Natural killer cell (primary cell): ENCODE results near the gene TTC28. TPM values are rescaled to one million over a fixed set of nuclear protein-coding genes. Genes with fewer than 3 reads are reported as not detected.
A peak's percentile ranks its signal among the peaks of the same experiment; 100 is the strongest.
"Not testable (repeated sequence)": the region's sequence is repeated elsewhere in the genome, so short reads cannot be mapped to it uniquely, and the experiment has no call there.

Experiments
- ATAC-seq, 3 donors: fragments of 150-1000 bp in 2 of 3; fragments of 200-7000 bp in 1 of 3; cut with Tn5 transposase; 1 replicate in 1 of 3; 2 replicates in 2 of 3; pipeline ENCODE4 v1.10.0; 2021; ENCODE audit warnings: mild to moderate bottlenecking in 2 of 3, moderate library complexity in 2 of 3
- DNase-seq, 2 donors: peaks; one replicate each; pipeline versions ENCODE4 v3.0.0 to v3.0.0-alpha.2; 2013 to 2021; ENCODE audit warnings: mixed read lengths in 1 of 2
- H3K27ac ChIP-seq: one replicate; pipeline ENCODE4 v1.5.1; 2013; ENCODE audit warnings: mild to moderate bottlenecking, low read length
- H3K27me3 ChIP-seq: one replicate; pipeline ENCODE4 v1.6.1; 2013; ENCODE audit warnings: low read length; ENCODE audit not compliant: control insufficient read depth, insufficient read depth
- H3K36me3 ChIP-seq: one replicate; pipeline ENCODE4 v1.6.1; 2013; ENCODE audit warnings: low read length; ENCODE audit not compliant: control insufficient read depth, insufficient read depth
- H3K4me1 ChIP-seq: one replicate; pipeline ENCODE4 v1.6.1; 2013; ENCODE audit warnings: low read length; ENCODE audit not compliant: control insufficient read depth, insufficient read depth
- H3K4me3 ChIP-seq: one replicate; pipeline ENCODE4 v1.5.1; 2013; ENCODE audit warnings: low read length
- H3K9me3 ChIP-seq: one replicate; pipeline ENCODE4 v1.6.1; 2013; ENCODE audit warnings: low read length; ENCODE audit not compliant: control insufficient read depth, insufficient read depth
- H3K27ac Mint-ChIP-seq, 2 donors: one replicate each; pipeline ENCODE4 v1.8.0; 2022; ENCODE audit warnings: mild to moderate bottlenecking in 2 of 2, mixed read lengths in 2 of 2, moderate library complexity in 1 of 2
- H3K27me3 Mint-ChIP-seq, 2 donors: one replicate each; pipeline ENCODE4 v1.8.0; 2022; ENCODE audit warnings: low read depth in 2 of 2, mixed read lengths in 2 of 2
- H3K36me3 Mint-ChIP-seq: one replicate; pipeline ENCODE4 v1.8.0; 2022; ENCODE audit warnings: mixed read lengths
- H3K4me1 Mint-ChIP-seq, 2 donors: one replicate each; pipeline ENCODE4 v1.8.0; 2022; ENCODE audit warnings: mixed read lengths in 2 of 2
- H3K4me3 Mint-ChIP-seq: one replicate; pipeline ENCODE4 v1.8.0; 2022; ENCODE audit warnings: mild to moderate bottlenecking, moderate library complexity, mixed read lengths
- H3K9me3 Mint-ChIP-seq, 2 donors: one replicate each; pipeline ENCODE4 v1.8.0; 2022; ENCODE audit warnings: mixed read lengths in 2 of 2
- WGBS: methylation state at CpG from one replicate; pipeline ENCODE4 v1.1.7; 2013; ENCODE audit warnings: missing lambda C conversion rate; ENCODE audit not compliant: insufficient coverage; 5-methylcytosine and 5-hydroxymethylcytosine counted together
- intact Hi-C: fragments of 100-400 bp; cut with micrococcal nuclease; formaldehyde crosslinking; loops from one replicate; pipeline ENCODE4 v1.14.2; 2022
- total RNA-seq, 4 donors: library from RNA; stranded (reverse); fragments of 120-200 nt in 1 of 4; gene quantifications; one replicate each; pipeline versions ENCODE4 v1.2.3 to v1.2.4, GENCODE V29; 2013 to 2022
- TF ChIP-seq, protein P1 (sequence below): fragments of 200-600 bp; IDR thresholded peaks from one replicate; pipeline ENCODE4 v1.8.0; 2022; ENCODE audit warnings: antibody characterized with exemption

The TTC28 gene
- total RNA-seq, 3 donors from 2014 or later (not counting 1 experiment from before 2014, with no cell fraction given), result 4.1 to 10.0 (median 8.6) TPM

DNA sequence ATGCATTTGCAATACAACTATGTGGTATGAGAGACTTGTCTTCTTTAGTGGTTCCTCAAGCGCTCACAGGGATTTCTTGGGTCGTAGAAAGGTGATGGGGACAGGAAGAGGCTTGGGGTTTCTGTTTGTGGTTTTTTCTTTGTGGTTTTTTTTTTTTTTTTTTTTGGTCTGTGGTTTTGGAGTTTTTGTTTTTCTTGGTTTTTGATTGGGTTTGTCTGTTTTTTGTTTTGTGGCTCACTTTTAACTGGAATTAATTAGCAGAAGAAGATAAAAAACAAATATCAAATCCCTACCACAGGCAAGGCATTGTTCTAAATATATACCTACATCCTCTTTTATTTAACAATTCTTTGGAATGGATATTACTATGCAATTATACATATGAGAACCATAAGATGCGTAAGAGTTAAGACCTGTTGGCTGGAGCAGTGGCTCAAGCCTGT lies 5.5 kb downstream of the TTC28 start:
- H3K4me3 Mint-ChIP-seq, result peak overlapping the region; percentile 92
- H3K4me1 Mint-ChIP-seq, result peaks cover 26 to 28% of the 10 kb centered on the region in 2 donors
- Histone ChIP-seq H3K27ac (no peak overlapping the region), H3K4me1 (peaks cover 15% of the 10 kb centered on the region), H3K27me3 (peaks cover 55% of the 10 kb centered on the region), H3K36me3 (no peaks in the 10 kb centered on the region), H3K4me3 (no peak overlapping the region), H3K9me3 (no peaks in the 10 kb centered on the region)
- intact Hi-C loops, result loop anchor here (5.0 kb wide), 2 partner anchors 138 to 283 kb away; no protein-coding TSS in a partner anchor
- H3K27me3 Mint-ChIP-seq, result peaks cover 41 to 60% of the 10 kb centered on the region in 2 donors
- H3K36me3 Mint-ChIP-seq, result peaks cover 15% of the 10 kb centered on the region
- TF ChIP-seq, protein P1, sequence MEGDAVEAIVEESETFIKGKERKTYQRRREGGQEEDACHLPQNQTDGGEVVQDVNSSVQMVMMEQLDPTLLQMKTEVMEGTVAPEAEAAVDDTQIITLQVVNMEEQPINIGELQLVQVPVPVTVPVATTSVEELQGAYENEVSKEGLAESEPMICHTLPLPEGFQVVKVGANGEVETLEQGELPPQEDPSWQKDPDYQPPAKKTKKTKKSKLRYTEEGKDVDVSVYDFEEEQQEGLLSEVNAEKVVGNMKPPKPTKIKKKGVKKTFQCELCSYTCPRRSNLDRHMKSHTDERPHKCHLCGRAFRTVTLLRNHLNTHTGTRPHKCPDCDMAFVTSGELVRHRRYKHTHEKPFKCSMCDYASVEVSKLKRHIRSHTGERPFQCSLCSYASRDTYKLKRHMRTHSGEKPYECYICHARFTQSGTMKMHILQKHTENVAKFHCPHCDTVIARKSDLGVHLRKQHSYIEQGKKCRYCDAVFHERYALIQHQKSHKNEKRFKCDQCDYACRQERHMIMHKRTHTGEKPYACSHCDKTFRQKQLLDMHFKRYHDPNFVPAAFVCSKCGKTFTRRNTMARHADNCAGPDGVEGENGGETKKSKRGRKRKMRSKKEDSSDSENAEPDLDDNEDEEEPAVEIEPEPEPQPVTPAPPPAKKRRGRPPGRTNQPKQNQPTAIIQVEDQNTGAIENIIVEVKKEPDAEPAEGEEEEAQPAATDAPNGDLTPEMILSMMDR, result no peak
- no peaks in the 10 kb centered on the region for H3K9me3 Mint-ChIP-seq
- ATAC-seq (peak; percentile 80 to 98 (median 91)), DNase-seq (peak in 1 of 2 donors; percentile 83)
- H3K27ac Mint-ChIP-seq, result peak overlapping the region; percentile 96 to 97
- WGBS, result 0% methylated on average over 2 of the region's 3 CpGs

DNA sequence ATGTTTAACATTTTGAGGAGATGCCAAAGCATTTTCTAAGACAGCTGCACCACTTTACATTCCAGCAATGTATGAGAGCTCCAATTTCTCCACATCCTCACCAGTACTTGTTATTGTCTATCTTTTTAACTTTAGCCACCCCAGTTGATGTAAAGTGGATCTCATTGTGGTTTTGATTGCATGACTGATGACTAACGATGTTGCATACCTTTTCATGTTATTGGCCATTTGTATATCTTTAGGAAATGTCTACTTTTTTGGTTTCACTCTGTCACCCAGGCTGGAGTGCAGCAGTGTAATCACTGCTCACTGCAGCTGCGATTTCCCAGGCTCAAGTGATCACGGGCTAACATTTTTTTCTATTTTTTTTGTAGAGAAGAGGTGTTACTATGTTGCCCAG lies 8.9 kb downstream of the TTC28 start:
- H3K4me1 Mint-ChIP-seq, result peaks cover 20 to 26% of the 10 kb centered on the region in 2 donors
- H3K27me3 Mint-ChIP-seq, result peaks cover 32 to 47% of the 10 kb centered on the region in 2 donors
- WGBS, result 86% methylated on average over 3 of the region's 3 CpGs
- intact Hi-C loops, result loop anchor here (5.0 kb wide), 2 partner anchors 142 to 287 kb away; no protein-coding TSS in a partner anchor
- no peaks in the 10 kb centered on the region for H3K36me3 ChIP-seq
- no peaks in the 10 kb centered on the region for H3K9me3 ChIP-seq
- peaks cover 15% of the 10 kb centered on the region for H3K36me3 Mint-ChIP-seq
- peaks cover 9% of the 10 kb centered on the region for H3K4me1 ChIP-seq
- no peaks in the 10 kb centered on the region for H3K9me3 Mint-ChIP-seq
- no peak for DNase-seq
- H3K27ac ChIP-seq, result no peak overlapping the region
- no peak overlapping the region for H3K4me3 ChIP-seq
- H3K27ac Mint-ChIP-seq, result no peak overlapping the region
- H3K27me3 ChIP-seq, result peaks cover 37% of the 10 kb centered on the region
- ATAC-seq, result no peak
- TF ChIP-seq, protein P1, result no peak
- H3K4me3 Mint-ChIP-seq, result no peak overlapping the region

DNA sequence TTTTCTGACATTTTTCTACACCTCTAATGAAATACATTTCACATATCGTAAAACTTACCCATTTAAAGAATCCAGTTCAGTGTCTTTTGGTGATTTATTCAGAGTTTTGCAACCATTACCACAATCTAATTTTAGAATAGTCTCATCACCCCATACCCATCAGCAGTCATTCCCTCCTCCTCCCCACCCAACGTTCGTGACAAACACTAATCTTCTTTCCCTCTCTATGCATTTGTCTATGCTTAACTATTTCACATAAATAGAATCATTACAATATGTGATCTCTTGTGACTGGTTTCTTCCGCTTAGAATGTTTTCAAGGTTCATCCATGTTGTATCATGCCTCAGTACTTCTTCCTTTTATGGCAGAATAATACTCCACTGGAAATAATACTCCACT lies 9.5 kb downstream of the TTC28 start:
- TF ChIP-seq, protein P1, result no peak
- Histone ChIP-seq H3K9me3 (no peaks in the 10 kb centered on the region), H3K4me3 (no peak overlapping the region), H3K4me1 (peaks cover 9% of the 10 kb centered on the region), H3K36me3 (no peaks in the 10 kb centered on the region), H3K27ac (no peak overlapping the region), H3K27me3 (peaks cover 31% of the 10 kb centered on the region)
- intact Hi-C loops, result loop anchor here (5.0 kb wide), 2 partner anchors 142 to 287 kb away; no protein-coding TSS in a partner anchor
- DNase-seq (no peak), ATAC-seq (no peak)
- Mint-ChIP-seq H3K4me1 (peaks cover 20 to 24% of the 10 kb centered on the region in 2 donors), H3K4me3 (no peak overlapping the region), H3K27me3 (peaks cover 26 to 44% of the 10 kb centered on the region in 2 donors), H3K9me3 (no peaks in the 10 kb centered on the region), H3K27ac (no peak overlapping the region), H3K36me3 (peaks cover 15% of the 10 kb centered on the region)
- WGBS, result 57% methylated on average over 4 of the region's 4 CpGs

DNA sequence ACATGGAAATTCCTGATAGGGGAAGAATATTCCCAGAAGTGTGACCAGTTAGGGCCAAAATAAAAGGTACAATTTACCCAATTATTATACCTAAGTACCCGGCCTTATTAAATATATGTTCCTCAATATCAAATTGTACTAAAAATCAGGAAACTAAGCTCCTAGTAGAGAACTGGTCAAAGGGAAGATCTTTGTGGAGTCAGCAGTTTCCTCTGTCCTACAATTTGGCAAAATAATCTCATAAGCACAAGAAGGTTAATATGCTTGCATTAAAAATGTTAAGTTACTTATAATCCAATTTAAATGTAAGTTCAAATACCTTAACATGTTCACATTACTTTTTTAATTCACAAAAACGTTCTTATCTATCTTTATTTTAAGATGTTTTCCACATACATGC lies 10.3 kb downstream of the TTC28 start:
- TF ChIP-seq, protein P1, result no peak
- Histone ChIP-seq H3K9me3 (no peaks in the 10 kb centered on the region), H3K27ac (no peak overlapping the region), H3K36me3 (no peaks in the 10 kb centered on the region), H3K27me3 (peaks cover 24% of the 10 kb centered on the region), H3K4me3 (no peak overlapping the region), H3K4me1 (peaks cover 5% of the 10 kb centered on the region)
- Mint-ChIP-seq H3K4me1 (peaks cover 18% of the 10 kb centered on the region in 2 donors), H3K4me3 (no peak overlapping the region), H3K27ac (no peak overlapping the region), H3K36me3 (peaks cover 15% of the 10 kb centered on the region), H3K9me3 (no peaks in the 10 kb centered on the region), H3K27me3 (peaks cover 23 to 38% of the 10 kb centered on the region in 2 donors)
- WGBS, result no CpG with 5 or more reads among the region's 2 CpGs
- no peak for ATAC-seq
- intact Hi-C loops, result no loop called here
- DNase-seq, result no peak

DNA sequence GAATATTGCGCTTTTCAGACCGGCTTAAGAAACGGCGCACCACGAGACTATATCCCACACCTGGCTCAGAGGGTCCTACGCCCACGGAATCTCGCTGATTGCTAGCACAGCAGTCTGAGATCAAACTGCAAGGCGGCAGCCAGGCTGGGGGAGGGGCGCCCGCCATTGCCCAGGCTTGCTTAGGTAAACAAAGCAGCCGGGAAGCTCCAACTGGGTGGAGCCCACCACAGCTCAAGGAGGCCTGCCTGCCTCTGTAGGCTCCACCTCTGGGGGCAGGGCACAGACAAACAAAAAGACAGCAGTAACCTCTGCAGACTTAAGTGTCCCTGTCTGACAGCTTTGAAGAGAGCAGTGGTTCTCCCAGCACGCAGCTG lies 16.1 kb downstream of the TTC28 start:
- ATAC-seq, DNase-seq, H3K4me1 Mint-ChIP-seq, H3K9me3 Mint-ChIP-seq, intact Hi-C loops, H3K9me3 ChIP-seq, H3K36me3 Mint-ChIP-seq, H3K4me1 ChIP-seq, H3K27me3 ChIP-seq, H3K27ac Mint-ChIP-seq, H3K4me3 Mint-ChIP-seq, H3K36me3 ChIP-seq, H3K27ac ChIP-seq, H3K4me3 ChIP-seq: not testable (repeated sequence)
- no CpG with 5 or more reads among the region's 13 CpGs for WGBS
- peaks cover 6 to 10% of the 10 kb centered on the region in 2 donors for H3K27me3 Mint-ChIP-seq
